Brain microvascular endothelial cell (primary cell): Measurements from ENCODE around the gene SORCS1.

Experiments
- DNase-seq: peaks from one replicate; pipeline ENCODE4 v3.0.0-alpha.2; 2020
- H3K27ac ChIP-seq: fragments of 250-450 bp; sonication (Bioruptor Pico); 2 replicates; pipeline ENCODE4 v1.5.1; 2020; ENCODE audit warnings: mild to moderate bottlenecking, moderate library complexity
- H3K27me3 ChIP-seq: fragments of 250-450 bp; sonication (Bioruptor Pico); replicated peaks from 2 replicates; pipeline ENCODE4 v1.5.1; 2020; ENCODE audit warnings: mild to moderate bottlenecking
- H3K36me3 ChIP-seq: fragments of 250-450 bp; sonication (Bioruptor Pico); replicated peaks from 2 replicates; pipeline ENCODE4 v1.5.1; 2020; ENCODE audit warnings: mild to moderate bottlenecking
- H3K4me3 ChIP-seq: 2 replicates; pipeline ENCODE4 v1.5.1; 2011; ENCODE audit warnings: low read depth, mild to moderate bottlenecking, control low read depth, low read length, moderate library complexity
- in situ Hi-C: cut with HindIII; loops from 2 replicates; pipeline ENCODE4 v1.10.0; 2017; ENCODE audit warnings: low sequenced_read_pairs, low pct_ligation_motif_present
- TF ChIP-seq, protein P1 (sequence below): IDR thresholded peaks from 2 replicates; pipeline ENCODE4 v1.5.1; 2011; ENCODE audit warnings: low read depth, mild to moderate bottlenecking, moderate library complexity, low read length, control low read depth, inconsistent platforms; ENCODE audit errors: missing control alignments

SORCS1 gene

DNA sequence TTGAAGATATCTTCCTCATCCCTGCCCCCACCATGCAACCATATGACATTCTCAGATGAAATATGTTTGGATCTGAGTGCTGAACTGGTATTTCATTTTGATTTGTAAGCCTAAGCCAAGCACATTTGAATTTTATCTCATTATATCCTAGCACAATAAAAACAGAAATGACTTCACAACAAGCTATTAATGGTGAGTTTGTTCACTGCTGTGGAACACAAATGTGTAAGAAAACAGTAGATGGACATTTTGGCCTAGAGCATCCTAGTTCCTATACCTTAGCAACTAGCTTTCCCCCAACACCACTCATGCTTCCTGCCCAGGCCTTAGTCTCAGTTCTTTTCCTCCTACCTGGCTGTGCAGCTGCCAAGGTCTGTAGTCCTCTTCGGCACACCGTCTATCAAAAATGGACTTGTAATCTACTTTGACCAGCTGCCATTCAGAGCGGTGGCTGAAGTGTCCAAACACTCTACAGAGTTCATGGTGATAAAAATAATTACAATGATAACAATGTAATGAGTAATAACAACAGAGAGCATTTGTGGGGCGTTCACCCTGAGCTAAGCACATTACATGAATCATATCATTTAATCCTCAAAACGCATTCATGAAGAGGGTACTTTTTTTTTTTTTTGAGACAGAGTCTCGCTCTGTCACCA is 491.9 kb downstream of the SORCS1 start:
- DNase-seq: no peak
- H3K4me3 ChIP-seq: no peak overlapping the region
- H3K27me3 ChIP-seq: no peaks in the 10 kb centered on the region
- in situ Hi-C loops: no loop called here
- no peaks in the 10 kb centered on the region for H3K36me3 ChIP-seq
- H3K27ac ChIP-seq: no peak overlapping the region
- TF ChIP-seq, protein P1, sequence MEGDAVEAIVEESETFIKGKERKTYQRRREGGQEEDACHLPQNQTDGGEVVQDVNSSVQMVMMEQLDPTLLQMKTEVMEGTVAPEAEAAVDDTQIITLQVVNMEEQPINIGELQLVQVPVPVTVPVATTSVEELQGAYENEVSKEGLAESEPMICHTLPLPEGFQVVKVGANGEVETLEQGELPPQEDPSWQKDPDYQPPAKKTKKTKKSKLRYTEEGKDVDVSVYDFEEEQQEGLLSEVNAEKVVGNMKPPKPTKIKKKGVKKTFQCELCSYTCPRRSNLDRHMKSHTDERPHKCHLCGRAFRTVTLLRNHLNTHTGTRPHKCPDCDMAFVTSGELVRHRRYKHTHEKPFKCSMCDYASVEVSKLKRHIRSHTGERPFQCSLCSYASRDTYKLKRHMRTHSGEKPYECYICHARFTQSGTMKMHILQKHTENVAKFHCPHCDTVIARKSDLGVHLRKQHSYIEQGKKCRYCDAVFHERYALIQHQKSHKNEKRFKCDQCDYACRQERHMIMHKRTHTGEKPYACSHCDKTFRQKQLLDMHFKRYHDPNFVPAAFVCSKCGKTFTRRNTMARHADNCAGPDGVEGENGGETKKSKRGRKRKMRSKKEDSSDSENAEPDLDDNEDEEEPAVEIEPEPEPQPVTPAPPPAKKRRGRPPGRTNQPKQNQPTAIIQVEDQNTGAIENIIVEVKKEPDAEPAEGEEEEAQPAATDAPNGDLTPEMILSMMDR: no peak

DNA sequence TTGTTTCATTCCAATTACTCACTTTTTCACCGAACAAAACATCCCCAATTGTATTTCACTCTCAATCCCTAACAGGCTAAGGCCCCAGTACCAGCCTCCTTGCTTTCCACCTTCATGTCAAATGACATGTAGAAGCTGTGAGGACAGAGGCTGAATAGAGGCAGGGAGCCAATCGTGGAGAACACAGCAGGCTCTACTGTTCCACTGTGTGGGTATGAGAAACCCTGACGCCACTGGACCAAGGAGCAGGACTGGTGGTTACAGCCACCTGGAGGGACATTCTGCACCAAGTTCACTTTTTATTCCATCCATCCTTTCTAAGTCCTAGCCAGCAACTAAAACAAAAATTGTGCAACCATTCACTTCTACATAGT is 502.8 kb downstream of the SORCS1 start:
- TF ChIP-seq, protein P1: no peak
- DNase-seq: no peak
- in situ Hi-C loops: no loop called here

DNA sequence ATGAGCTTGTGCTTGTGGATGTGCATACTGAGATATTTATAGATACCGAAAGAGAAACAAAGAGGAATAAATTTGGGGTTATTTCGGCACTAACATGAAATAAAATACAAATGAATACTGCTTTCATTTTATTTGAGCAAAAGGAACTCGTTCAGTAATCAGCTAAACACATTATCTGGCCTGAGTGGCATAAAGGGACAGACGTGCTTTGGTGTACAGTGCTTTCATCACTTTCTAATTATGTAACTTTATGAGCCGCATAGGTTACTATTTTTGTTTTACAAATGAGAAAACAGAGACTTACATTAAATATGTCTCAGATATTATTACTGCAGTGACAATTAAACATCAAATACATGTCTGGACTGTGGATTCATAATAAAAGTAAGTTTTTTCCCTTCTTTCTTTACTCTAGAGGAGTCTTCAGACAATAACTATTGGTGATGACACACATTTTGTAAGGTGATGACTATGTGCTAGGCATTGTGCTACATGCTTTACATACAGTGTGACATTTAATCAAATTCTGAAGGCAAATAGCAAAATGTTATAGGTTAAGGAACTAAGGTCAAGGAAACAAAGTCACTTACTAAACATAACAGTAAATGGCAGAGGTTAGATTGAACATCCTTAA is 503.3 kb downstream of the SORCS1 start:
- Histone ChIP-seq H3K27ac (no peak overlapping the region), H3K4me3 (no peak overlapping the region), H3K36me3 (no peaks in the 10 kb centered on the region), H3K27me3 (no peaks in the 10 kb centered on the region)
- no peak for DNase-seq
- TF ChIP-seq, protein P1: no peak
- in situ Hi-C loops: no loop called here

More for the DNA sequence above, 502.8 kb downstream of the SORCS1 start:
- no peak overlapping the region for H3K4me3 ChIP-seq
- no peak overlapping the region for H3K27ac ChIP-seq
- H3K27me3 ChIP-seq: no peaks in the 10 kb centered on the region
- no peaks in the 10 kb centered on the region for H3K36me3 ChIP-seq

DNA sequence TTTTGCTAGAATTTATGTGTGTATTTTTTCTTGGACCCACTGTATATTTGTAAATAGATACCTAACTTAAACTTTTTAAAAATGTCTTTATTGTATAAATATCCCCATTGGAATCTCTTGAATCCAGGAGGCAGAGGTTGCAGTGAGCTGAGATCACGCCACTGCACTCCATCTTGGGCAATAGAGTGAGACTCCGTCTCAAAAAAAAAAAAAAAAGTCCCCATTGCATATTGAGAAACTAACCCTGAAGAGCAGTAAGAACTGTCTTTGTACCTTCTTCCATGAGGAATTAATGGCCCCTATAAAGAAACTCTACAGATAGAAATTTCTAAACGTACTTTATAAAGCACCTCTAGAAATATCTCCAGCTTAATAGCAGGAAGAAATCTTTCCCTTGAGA is 504.0 kb downstream of the SORCS1 start:
- DNase-seq: no peak
- TF ChIP-seq, protein P1: no peak
- Histone ChIP-seq H3K27ac (no peak overlapping the region), H3K27me3 (no peaks in the 10 kb centered on the region), H3K36me3 (no peaks in the 10 kb centered on the region), H3K4me3 (no peak overlapping the region)
- in situ Hi-C loops: no loop called here

DNA sequence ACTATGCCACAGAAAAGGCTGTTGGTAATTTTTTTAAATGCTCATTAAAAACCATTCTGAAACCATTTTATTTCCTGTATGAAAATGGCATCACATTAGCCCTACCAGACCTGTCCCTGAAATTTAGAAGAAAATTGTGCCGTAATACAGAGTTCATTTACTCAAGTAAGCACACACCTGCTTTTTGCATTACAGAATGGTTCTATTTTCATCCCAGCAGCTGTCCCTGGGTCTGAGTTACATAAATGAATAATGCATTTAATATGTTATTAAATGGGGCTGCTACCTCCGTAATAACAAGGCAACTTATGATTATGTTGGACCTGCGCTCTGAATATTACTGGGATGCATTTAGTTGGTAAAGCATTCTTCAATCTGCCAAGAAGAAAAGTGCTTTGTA is 508.9 kb downstream of the SORCS1 start:
- no peaks in the 10 kb centered on the region for H3K27me3 ChIP-seq
- in situ Hi-C loops: no loop called here
- TF ChIP-seq, protein P1: no peak
- no peaks in the 10 kb centered on the region for H3K36me3 ChIP-seq
- no peak overlapping the region for H3K4me3 ChIP-seq
- DNase-seq: no peak
- no peak overlapping the region for H3K27ac ChIP-seq
